ENCODE data around the gene CEP290.

The CEP290 gene

GRCh38 chr12:88057994-88058718 lies 83.7 kb downstream of the CEP290 start:
- Histone ChIP-seq H2BK120ac (ENCODE audit: low read depth, low read length) (no peak overlapping the region), H3K79me2 (ENCODE audit: control insufficient read depth, insufficient read depth, low read length) (no peaks in the 10 kb centered on the region), H3K4me1 (ENCODE audit: control insufficient read depth, low read depth, low read length) (no peaks in the 10 kb centered on the region), H3K36me3 (ENCODE audit: control insufficient read depth, insufficient read depth, low read length) (no peaks in the 10 kb centered on the region), H3K56ac (ENCODE audit: low read length) (no peak overlapping the region), H3K79me1 (ENCODE audit: low read length) (no peaks in the 10 kb centered on the region), H2BK5ac (ENCODE audit: low read length) (no peak overlapping the region), H2BK15ac (replicated peaks; ENCODE audit: low read depth) (no peak overlapping the region), H3K27me3 (ENCODE audit: insufficient read depth, low read length, poor library complexity) (no peaks in the 10 kb centered on the region), H3K23ac (ENCODE audit: low read length) (no peak overlapping the region), H2AK5ac (ENCODE audit: low read length) (no peak overlapping the region), H3K4ac (ENCODE audit: low read depth, low read length) (no peak overlapping the region), H4K5ac (ENCODE audit: low read length) (no peak overlapping the region), H3K9ac (ENCODE audit: low read length) (no peak overlapping the region), H4K8ac (ENCODE audit: low read depth, low read length) (no peak overlapping the region), H3K4me2 (ENCODE audit: low read length) (no peak overlapping the region), H3K18ac (ENCODE audit: low read length) (no peak overlapping the region), H3K27ac (ENCODE audit: low read depth, low read length) (no peak overlapping the region), H3K4me3 (ENCODE audit: low read length) (no peak overlapping the region)
- no peak for DNase-seq
- no CpG with 5 or more reads among the region's 4 CpGs for WGBS (ENCODE audit: extremely low coverage, insufficient coverage, low lambda C conversion rate)

GRCh38 chr12:88056571-88056970 lies 85.3 kb downstream of the CEP290 start:
- Histone ChIP-seq H2BK5ac (ENCODE audit: low read length) (no peak overlapping the region), H3K79me2 (ENCODE audit: control insufficient read depth, insufficient read depth, low read length) (no peaks in the 10 kb centered on the region), H3K18ac (ENCODE audit: low read length) (no peak overlapping the region), H3K27me3 (ENCODE audit: insufficient read depth, low read length, poor library complexity) (no peaks in the 10 kb centered on the region), H3K4me1 (ENCODE audit: control insufficient read depth, low read depth, low read length) (no peaks in the 10 kb centered on the region), H3K27ac (ENCODE audit: low read depth, low read length) (no peak overlapping the region), H2BK120ac (ENCODE audit: low read depth, low read length) (no peak overlapping the region), H4K8ac (ENCODE audit: low read depth, low read length) (no peak overlapping the region), H3K23ac (ENCODE audit: low read length) (no peak overlapping the region), H3K4ac (ENCODE audit: low read depth, low read length) (no peak overlapping the region), H2AK5ac (ENCODE audit: low read length) (no peak overlapping the region), H3K56ac (ENCODE audit: low read length) (no peak overlapping the region), H3K79me1 (ENCODE audit: low read length) (no peaks in the 10 kb centered on the region), H3K4me2 (ENCODE audit: low read length) (no peak overlapping the region), H3K9ac (ENCODE audit: low read length) (no peak overlapping the region), H4K5ac (ENCODE audit: low read length) (no peak overlapping the region), H2BK15ac (replicated peaks; ENCODE audit: low read depth) (no peak overlapping the region), H3K36me3 (ENCODE audit: control insufficient read depth, insufficient read depth, low read length) (no peaks in the 10 kb centered on the region), H3K4me3 (ENCODE audit: low read length) (no peak overlapping the region)
- WGBS (ENCODE audit: extremely low coverage, insufficient coverage, low lambda C conversion rate): no CpG with 5 or more reads among the region's 2 CpGs
- no peak for DNase-seq

- no peak overlapping the region for H2BK120ac ChIP-seq (ENCODE audit: low read depth, low read length)
- no peak overlapping the region for H3K4ac ChIP-seq (ENCODE audit: low read depth, low read length)
- H2AK5ac ChIP-seq (ENCODE audit: low read length): no peak overlapping the region
- WGBS (ENCODE audit: extremely low coverage, insufficient coverage, low lambda C conversion rate): no CpG with 5 or more reads among the region's 1 CpG
- no peaks in the 10 kb centered on the region for H3K79me1 ChIP-seq (ENCODE audit: low read length)
- no peak overlapping the region for H3K18ac ChIP-seq (ENCODE audit: low read length)
- H3K27me3 ChIP-seq (ENCODE audit: insufficient read depth, low read length, poor library complexity): no peaks in the 10 kb centered on the region
- no peak overlapping the region for H2BK15ac ChIP-seq (replicated peaks; ENCODE audit: low read depth)
- H3K4me1 ChIP-seq (ENCODE audit: control insufficient read depth, low read depth, low read length): no peaks in the 10 kb centered on the region
- H3K79me2 ChIP-seq (ENCODE audit: control insufficient read depth, insufficient read depth, low read length): no peaks in the 10 kb centered on the region
- H3K4me2 ChIP-seq (ENCODE audit: low read length): no peak overlapping the region
- H2BK5ac ChIP-seq (ENCODE audit: low read length): no peak overlapping the region
- H3K36me3 ChIP-seq (ENCODE audit: control insufficient read depth, insufficient read depth, low read length): no peaks in the 10 kb centered on the region
- no peak overlapping the region for H3K4me3 ChIP-seq (ENCODE audit: low read length)
- no peak overlapping the region for H3K56ac ChIP-seq (ENCODE audit: low read length)
- H4K8ac ChIP-seq (ENCODE audit: low read depth, low read length): no peak overlapping the region
- H3K27ac ChIP-seq (ENCODE audit: low read depth, low read length): no peak overlapping the region
- H3K9ac ChIP-seq (ENCODE audit: low read length): no peak overlapping the region
- H3K23ac ChIP-seq (ENCODE audit: low read length): no peak overlapping the region
- DNase-seq: peak; percentile 62
- no peak overlapping the region for H4K5ac ChIP-seq (ENCODE audit: low read length)
Observed at GRCh38 chr12:88052686-88053085, 89.2 kb downstream of the CEP290 start.

- Histone ChIP-seq H2AK5ac (ENCODE audit: low read length) (no peak overlapping the region), H3K27ac (ENCODE audit: low read depth, low read length) (no peak overlapping the region), H2BK15ac (replicated peaks; ENCODE audit: low read depth) (no peak overlapping the region), H3K4me2 (ENCODE audit: low read length) (no peak overlapping the region), H3K23ac (ENCODE audit: low read length) (no peak overlapping the region), H3K79me1 (ENCODE audit: low read length) (no peaks in the 10 kb centered on the region), H3K4me3 (ENCODE audit: low read length) (no peak overlapping the region), H4K5ac (ENCODE audit: low read length) (no peak overlapping the region), H2BK5ac (ENCODE audit: low read length) (no peak overlapping the region), H3K4me1 (ENCODE audit: control insufficient read depth, low read depth, low read length) (no peaks in the 10 kb centered on the region), H3K56ac (ENCODE audit: low read length) (no peak overlapping the region), H3K18ac (ENCODE audit: low read length) (no peak overlapping the region), H3K36me3 (ENCODE audit: control insufficient read depth, insufficient read depth, low read length) (peaks cover 2% of the 10 kb centered on the region), H3K9ac (ENCODE audit: low read length) (no peak overlapping the region), H3K79me2 (ENCODE audit: control insufficient read depth, insufficient read depth, low read length) (peaks cover 5% of the 10 kb centered on the region), H3K27me3 (ENCODE audit: insufficient read depth, low read length, poor library complexity) (no peaks in the 10 kb centered on the region), H3K4ac (ENCODE audit: low read depth, low read length) (no peak overlapping the region), H4K8ac (ENCODE audit: low read depth, low read length) (no peak overlapping the region), H2BK120ac (ENCODE audit: low read depth, low read length) (no peak overlapping the region)
- no CpG with 5 or more reads among the region's 5 CpGs for WGBS (ENCODE audit: extremely low coverage, insufficient coverage, low lambda C conversion rate)
- DNase-seq: no peak
Observed at GRCh38 chr12:88044035-88044434, 97.9 kb downstream of the CEP290 start.

- Histone ChIP-seq H3K18ac (ENCODE audit: low read length) (no peak overlapping the region), H3K79me2 (ENCODE audit: control insufficient read depth, insufficient read depth, low read length) (peaks cover 19% of the 10 kb centered on the region), H3K27ac (ENCODE audit: low read depth, low read length) (no peak overlapping the region), H2AK5ac (ENCODE audit: low read length) (no peak overlapping the region), H3K56ac (ENCODE audit: low read length) (no peak overlapping the region), H3K4me2 (ENCODE audit: low read length) (no peak overlapping the region), H3K4me3 (ENCODE audit: low read length) (no peak overlapping the region), H3K27me3 (ENCODE audit: insufficient read depth, low read length, poor library complexity) (no peaks in the 10 kb centered on the region), H4K5ac (ENCODE audit: low read length) (no peak overlapping the region), H3K4ac (ENCODE audit: low read depth, low read length) (no peak overlapping the region), H3K4me1 (ENCODE audit: control insufficient read depth, low read depth, low read length) (peaks cover 6% of the 10 kb centered on the region), H3K23ac (ENCODE audit: low read length) (no peak overlapping the region), H3K36me3 (ENCODE audit: control insufficient read depth, insufficient read depth, low read length) (no peaks in the 10 kb centered on the region), H4K8ac (ENCODE audit: low read depth, low read length) (no peak overlapping the region), H3K79me1 (ENCODE audit: low read length) (peaks cover 5% of the 10 kb centered on the region), H3K9ac (ENCODE audit: low read length) (no peak overlapping the region), H2BK120ac (ENCODE audit: low read depth, low read length) (no peak overlapping the region), H2BK5ac (ENCODE audit: low read length) (no peak overlapping the region), H2BK15ac (replicated peaks; ENCODE audit: low read depth) (no peak overlapping the region)
- DNase-seq: no peak
- no CpG with 5 or more reads among the region's 1 CpG for WGBS (ENCODE audit: extremely low coverage, insufficient coverage, low lambda C conversion rate)
Observed at GRCh38 chr12:88037770-88038169, 104.1 kb downstream of the CEP290 start.
